ENCODE results near the gene DPY30. TPM values are rescaled to one million over a fixed set of nuclear protein-coding genes. Genes with fewer than 3 reads are reported as not detected.

The DPY30 gene
- total RNA-seq, 4 donors from 2014 or later = 31.6 to 59.2 (median 50.6) TPM

Other genes starting within 250 kb of the DPY30 start
- gene MEMO1, start 28.8 kb downstream of the DPY30 start, total RNA-seq = 10 to 100 TPM; 12.2 to 42.9 (median 17.5) TPM
- gene SPAST, start 23.8 kb upstream of the DPY30 start, total RNA-seq = 10 to 100 TPM; 18.6 to 32.3 (median 25.2) TPM
- gene SLC30A6, start 126.1 kb upstream of the DPY30 start, total RNA-seq = 10 to 100 TPM; 15.1 to 25.8 (median 19.2) TPM
- 1 to 10 TPM in 3 of 4 donors, under 1 TPM in 1; 0.21 to 3.6 (median 2.4) TPM for gene NLRC4, start 225.1 kb upstream of the DPY30 start, total RNA-seq
- gene YIPF4, start 238.1 kb upstream of the DPY30 start, total RNA-seq = 10 to 100 TPM; 14.1 to 28.2 (median 21.5) TPM

Data from tibial nerve (tissue), 4 donors.